GM20000 (cell line): ENCODE measurements around the gene PAPPA2.

Source experiments
- DNase-seq: peaks from one replicate; pipeline ENCODE4 v3.0.0; 2012; ENCODE audit warnings: low spot score
- TF ChIP-seq, protein P1 (sequence below): IDR thresholded peaks from 2 replicates; pipeline ENCODE4 v1.5.1; 2012; ENCODE audit warnings: mild to moderate bottlenecking, control low read depth; ENCODE audit errors: extremely low read depth, missing control alignments

Gene PAPPA2

GRCh38 chr1:176531036-176531435 is 68.1 kb downstream of the PAPPA2 start:
- TF ChIP-seq, protein P1, sequence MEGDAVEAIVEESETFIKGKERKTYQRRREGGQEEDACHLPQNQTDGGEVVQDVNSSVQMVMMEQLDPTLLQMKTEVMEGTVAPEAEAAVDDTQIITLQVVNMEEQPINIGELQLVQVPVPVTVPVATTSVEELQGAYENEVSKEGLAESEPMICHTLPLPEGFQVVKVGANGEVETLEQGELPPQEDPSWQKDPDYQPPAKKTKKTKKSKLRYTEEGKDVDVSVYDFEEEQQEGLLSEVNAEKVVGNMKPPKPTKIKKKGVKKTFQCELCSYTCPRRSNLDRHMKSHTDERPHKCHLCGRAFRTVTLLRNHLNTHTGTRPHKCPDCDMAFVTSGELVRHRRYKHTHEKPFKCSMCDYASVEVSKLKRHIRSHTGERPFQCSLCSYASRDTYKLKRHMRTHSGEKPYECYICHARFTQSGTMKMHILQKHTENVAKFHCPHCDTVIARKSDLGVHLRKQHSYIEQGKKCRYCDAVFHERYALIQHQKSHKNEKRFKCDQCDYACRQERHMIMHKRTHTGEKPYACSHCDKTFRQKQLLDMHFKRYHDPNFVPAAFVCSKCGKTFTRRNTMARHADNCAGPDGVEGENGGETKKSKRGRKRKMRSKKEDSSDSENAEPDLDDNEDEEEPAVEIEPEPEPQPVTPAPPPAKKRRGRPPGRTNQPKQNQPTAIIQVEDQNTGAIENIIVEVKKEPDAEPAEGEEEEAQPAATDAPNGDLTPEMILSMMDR: no peak
- no peak for DNase-seq

DNA sequence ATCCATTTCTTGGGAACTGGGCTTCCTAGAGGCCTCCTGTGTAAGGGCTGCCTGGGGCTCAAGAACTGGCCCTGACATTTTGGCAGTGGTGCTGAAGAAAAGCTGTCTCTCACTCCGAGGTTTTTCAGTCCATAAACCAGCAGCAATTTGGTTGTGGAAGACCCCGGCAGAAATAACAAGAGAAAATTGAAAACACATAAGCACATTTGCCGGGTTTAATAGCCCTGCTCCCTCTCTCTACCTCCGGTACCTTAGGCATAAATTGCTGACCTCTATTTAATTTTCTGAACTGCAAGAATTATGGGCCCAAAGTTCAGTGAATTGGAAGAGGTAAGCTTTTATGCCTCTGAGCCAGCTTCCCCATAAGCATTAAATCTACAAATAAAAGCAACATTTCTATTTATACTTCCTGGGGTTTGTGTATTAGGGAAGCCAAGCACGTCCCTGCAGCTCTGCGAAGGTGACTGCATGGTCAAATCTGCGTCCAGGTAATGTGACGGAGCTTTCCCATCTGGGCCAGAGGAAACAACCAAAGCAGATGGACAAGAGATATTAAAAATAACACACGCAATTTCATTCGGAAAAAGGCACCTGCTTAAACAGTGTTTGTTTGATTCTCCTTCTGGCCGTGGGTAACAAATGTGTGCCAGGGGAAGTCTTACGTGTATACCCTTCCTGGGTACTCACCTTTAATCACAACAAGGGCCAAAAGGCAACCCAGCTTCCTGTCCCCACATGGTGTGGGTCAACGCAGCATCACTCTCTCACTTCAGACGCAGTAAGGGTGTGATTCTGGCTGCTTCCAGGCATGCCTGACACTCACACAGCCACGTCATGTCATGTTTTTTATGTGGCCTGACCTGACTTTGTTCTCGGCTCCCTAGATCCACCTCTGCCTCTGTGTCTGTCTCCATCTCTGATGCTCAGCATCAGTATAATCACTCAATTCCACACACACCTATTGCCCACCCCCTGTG is 69.2 kb downstream of the PAPPA2 start:
- no peak for DNase-seq
- TF ChIP-seq, protein P1: no peak

DNA sequence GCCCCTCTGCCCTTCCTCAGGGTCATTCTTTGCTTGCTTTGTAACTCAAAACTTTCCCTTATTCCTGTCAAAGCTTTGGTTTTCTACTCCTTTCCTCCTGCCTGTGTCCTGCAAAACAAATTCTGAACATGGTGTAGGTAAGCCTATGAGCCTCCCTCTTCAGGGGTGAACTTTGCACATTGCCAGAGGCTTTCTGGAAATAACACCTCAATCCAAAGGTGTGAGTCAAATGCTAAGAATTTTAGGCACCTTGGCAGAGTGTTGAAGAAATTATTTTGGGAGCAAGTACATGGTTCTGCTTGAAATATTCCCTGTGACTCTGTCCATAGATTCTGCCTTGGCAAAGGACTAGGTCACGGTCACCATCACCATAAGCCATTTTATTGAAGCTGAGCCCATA is 70.0 kb downstream of the PAPPA2 start:
- no peak for DNase-seq
- TF ChIP-seq, protein P1: no peak

GRCh38 chr1:176536588-176536987 is 73.6 kb downstream of the PAPPA2 start:
- no peak for DNase-seq
- TF ChIP-seq, protein P1: no peak

DNA sequence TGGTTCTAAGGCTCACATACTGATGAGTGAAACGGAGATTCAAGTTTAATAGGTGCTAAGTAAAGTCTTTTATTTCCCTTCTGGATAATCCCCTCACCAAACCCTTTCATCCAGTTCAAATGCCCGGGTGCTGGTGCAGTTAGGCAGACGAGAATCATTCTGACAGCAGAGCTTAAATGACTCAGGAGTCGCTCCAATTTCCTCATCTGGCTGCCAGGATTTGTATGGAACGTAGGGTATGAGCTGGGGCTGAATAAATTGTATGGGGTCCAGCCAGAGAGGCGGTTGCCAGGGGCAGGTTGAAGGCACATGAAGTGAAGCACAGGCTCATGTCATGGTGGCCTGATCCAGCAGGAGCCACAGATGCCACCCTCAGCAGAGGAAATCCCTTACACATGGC is 76.0 kb downstream of the PAPPA2 start:
- DNase-seq: no peak

GRCh38 chr1:176540428-176540827 is 77.5 kb downstream of the PAPPA2 start:
- TF ChIP-seq, protein P1: no peak
- no peak for DNase-seq

More for the DNA sequence above, 76.0 kb downstream of the PAPPA2 start:
- TF ChIP-seq, protein P1: no peak

DNA sequence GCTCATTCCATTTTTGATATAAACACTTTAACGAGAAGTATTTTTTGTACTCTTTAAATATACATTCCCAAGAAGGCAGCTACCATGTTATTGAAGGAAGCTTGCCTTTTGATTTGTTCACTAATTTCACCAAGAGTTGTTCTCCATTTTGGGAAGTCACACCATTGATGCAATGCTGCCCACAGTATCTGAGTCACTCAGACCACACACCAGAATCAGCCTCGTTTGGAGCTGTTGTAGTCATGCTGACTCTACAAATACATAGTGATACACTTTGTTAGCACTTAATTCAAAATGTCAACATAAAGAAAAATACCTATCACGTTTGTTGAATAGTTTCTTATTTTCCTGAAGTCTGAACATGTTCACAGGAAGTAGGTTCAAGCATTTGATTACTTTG is 78.7 kb downstream of the PAPPA2 start:
- DNase-seq: no peak
- TF ChIP-seq, protein P1: no peak
